ENCODE data around the gene ZCCHC14.

DNA sequence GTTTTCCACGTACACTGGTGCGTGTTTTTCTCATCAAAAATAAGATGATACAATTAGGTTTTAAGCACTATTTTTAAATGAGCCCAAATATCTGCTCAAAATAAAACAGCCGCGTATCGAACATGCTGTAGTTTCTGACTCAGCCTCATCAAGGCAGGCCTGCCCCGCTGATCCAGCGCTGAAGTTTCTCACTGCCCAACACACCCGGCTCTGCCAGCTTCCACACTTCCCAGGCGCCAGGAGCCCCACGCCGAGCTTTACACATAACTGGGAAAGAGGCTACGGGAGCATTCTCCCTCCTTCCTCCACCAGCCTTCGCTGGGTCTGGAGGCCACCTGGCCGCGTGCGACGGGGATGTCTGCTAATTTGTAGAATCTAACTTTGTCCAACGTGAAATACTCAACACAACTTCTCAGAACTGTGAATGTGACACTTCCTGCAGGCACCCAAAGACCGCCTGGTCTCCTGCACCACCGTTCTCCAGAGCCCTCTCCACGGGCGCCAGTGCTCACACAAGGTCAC lies 58.6 kb downstream of the ZCCHC14 start:
- TF ChIP-seq, protein P1, sequence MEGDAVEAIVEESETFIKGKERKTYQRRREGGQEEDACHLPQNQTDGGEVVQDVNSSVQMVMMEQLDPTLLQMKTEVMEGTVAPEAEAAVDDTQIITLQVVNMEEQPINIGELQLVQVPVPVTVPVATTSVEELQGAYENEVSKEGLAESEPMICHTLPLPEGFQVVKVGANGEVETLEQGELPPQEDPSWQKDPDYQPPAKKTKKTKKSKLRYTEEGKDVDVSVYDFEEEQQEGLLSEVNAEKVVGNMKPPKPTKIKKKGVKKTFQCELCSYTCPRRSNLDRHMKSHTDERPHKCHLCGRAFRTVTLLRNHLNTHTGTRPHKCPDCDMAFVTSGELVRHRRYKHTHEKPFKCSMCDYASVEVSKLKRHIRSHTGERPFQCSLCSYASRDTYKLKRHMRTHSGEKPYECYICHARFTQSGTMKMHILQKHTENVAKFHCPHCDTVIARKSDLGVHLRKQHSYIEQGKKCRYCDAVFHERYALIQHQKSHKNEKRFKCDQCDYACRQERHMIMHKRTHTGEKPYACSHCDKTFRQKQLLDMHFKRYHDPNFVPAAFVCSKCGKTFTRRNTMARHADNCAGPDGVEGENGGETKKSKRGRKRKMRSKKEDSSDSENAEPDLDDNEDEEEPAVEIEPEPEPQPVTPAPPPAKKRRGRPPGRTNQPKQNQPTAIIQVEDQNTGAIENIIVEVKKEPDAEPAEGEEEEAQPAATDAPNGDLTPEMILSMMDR (IDR thresholded peaks at IDR 0.05; ENCODE audit: low read depth, low read length, poor library complexity, severe bottlenecking) = no peak
- TF ChIP-seq EZH2phosphoT487 (IDR thresholded peaks at IDR 0.05; ENCODE audit: borderline replicate concordance, low read length) = no peak

Data from DOHH2 (cell line).